MM.1S (cell line): Measurements from ENCODE around the gene ATF2.

ENCODE experiments used
- DNase-seq: peaks from one replicate; pipeline ENCODE4 v3.0.0-alpha.2; 2015
- H2AFZ ChIP-seq: fragments of 300-600 bp; sonication (generic); 2 replicates; pipeline ENCODE4 v1.6.0; 2016; ENCODE audit warnings: antibody characterized with exemption, low read length
- H3F3A ChIP-seq: fragments of 300-600 bp; sonication (generic); 2 replicates; pipeline ENCODE4 v1.6.1; 2016; ENCODE audit warnings: mild to moderate bottlenecking, antibody characterized with exemption, low read length, moderate library complexity, mixed read lengths; ENCODE audit not compliant: insufficient read depth
- H3K27ac ChIP-seq: fragments of 300-600 bp; sonication (generic); 2 replicates; pipeline ENCODE4 v1.5.1; 2016; ENCODE audit warnings: mild to moderate bottlenecking, low read length
- H3K27me3 ChIP-seq: fragments of 300-600 bp; sonication (generic); replicated peaks from 2 replicates; pipeline ENCODE4 v1.6.0; 2016; ENCODE audit warnings: low read length; ENCODE audit not compliant: insufficient read depth
- H3K36me3 ChIP-seq: fragments of 300-600 bp; sonication (generic); replicated peaks from 2 replicates; pipeline ENCODE4 v1.6.1; 2016; ENCODE audit warnings: mild to moderate bottlenecking, low read length, mixed read lengths; ENCODE audit not compliant: insufficient read depth
- H3K4me1 ChIP-seq: fragments of 300-600 bp; sonication (generic); 2 replicates; pipeline ENCODE4 v1.6.1; 2016; ENCODE audit warnings: low read length, mixed read lengths
- H3K4me2 ChIP-seq: fragments of 300-600 bp; sonication (generic); 2 replicates; pipeline ENCODE4 v1.6.0; 2016; ENCODE audit warnings: low read depth, low read length
- H3K4me3 ChIP-seq: fragments of 300-600 bp; sonication (generic); 2 replicates; pipeline ENCODE4 v1.5.1; 2016; ENCODE audit warnings: low read length, mixed read lengths
- H3K79me2 ChIP-seq: fragments of 300-600 bp; sonication (generic); 2 replicates; pipeline ENCODE4 v1.6.1; 2016; ENCODE audit warnings: mixed run types, low read length, mixed read lengths
- H3K9ac ChIP-seq: fragments of 300-600 bp; sonication (generic); 2 replicates; pipeline ENCODE4 v1.6.1; 2016; ENCODE audit warnings: low read length, mixed read lengths
- H3K9me2 ChIP-seq: fragments of 300-600 bp; sonication (generic); replicated peaks from 2 replicates; pipeline ENCODE4 v1.6.1; 2016; ENCODE audit warnings: mild to moderate bottlenecking, low read length, mixed read lengths; ENCODE audit not compliant: insufficient read depth
- H3K9me3 ChIP-seq: fragments of 300-600 bp; sonication (generic); replicated peaks from 2 replicates; pipeline ENCODE4 v1.6.1; 2016; ENCODE audit warnings: mild to moderate bottlenecking, low read length, mixed read lengths; ENCODE audit not compliant: insufficient read depth
- H4K20me1 ChIP-seq: fragments of 300-600 bp; sonication (generic); 2 replicates; pipeline ENCODE4 v1.6.1; 2016; ENCODE audit warnings: mild to moderate bottlenecking, low read length, moderate library complexity, mixed read lengths; ENCODE audit not compliant: insufficient read depth
- CTCF ChIP-seq: fragments of 300-600 bp; sonication (generic); IDR thresholded peaks from 2 replicates; pipeline ENCODE4 v1.5.1; 2016; ENCODE audit warnings: antibody characterized with exemption, low read length, mixed read lengths
- EZH2 ChIP-seq: fragments of 300-600 bp; sonication (generic); optimal IDR thresholded peaks from 2 replicates; pipeline ENCODE3; 2017; ENCODE audit warnings: low read depth, mild to moderate bottlenecking, antibody characterized with exemption, low read length, mixed read lengths
- EZH2phosphoT487 ChIP-seq: fragments of 300-600 bp; sonication (generic); IDR thresholded peaks from 2 replicates; pipeline ENCODE4 v1.6.1; 2018; ENCODE audit warnings: antibody characterized with exemption, low read length

The ATF2 gene

GRCh38 chr2:175131252-175131651, 36.8 kb downstream of the ATF2 start:
- Histone ChIP-seq H3K9me2 (no peaks in the 10 kb centered on the region), H3K9ac (no peak overlapping the region), H3K4me3 (no peak overlapping the region), H3K27ac (no peak overlapping the region), H3K4me1 (peaks cover 41% of the 10 kb centered on the region), H3K79me2 (peaks cover 54% of the 10 kb centered on the region), H3F3A (0 out of 2 replicates have a peak, but pooled peaks cover 11% of the 10 kb centered on the region), H3K4me2 (no peak overlapping the region), H2AFZ (no peak overlapping the region), H3K27me3 (no peaks in the 10 kb centered on the region), H3K9me3 (no peaks in the 10 kb centered on the region), H4K20me1 (no peaks in the 10 kb centered on the region), H3K36me3 (no peaks in the 10 kb centered on the region; the same call in 1 of the 2 replicates)
- DNase-seq, result no peak
- TF ChIP-seq CTCF (no peak), EZH2phosphoT487 (no peak), EZH2 (no peak)

GRCh38 chr2:175126661-175127060, 41.3 kb downstream of the ATF2 start:
- no peaks in the 10 kb centered on the region for H3F3A ChIP-seq
- no peak overlapping the region for H3K4me3 ChIP-seq
- no peaks in the 10 kb centered on the region for H3K9me2 ChIP-seq
- H3K4me2 ChIP-seq, result no peak overlapping the region
- TF ChIP-seq EZH2, result no peak
- TF ChIP-seq CTCF, result no peak
- TF ChIP-seq EZH2phosphoT487, result no peak
- DNase-seq, result no peak
- no peaks in the 10 kb centered on the region for H3K27me3 ChIP-seq
- H3K36me3 ChIP-seq, result no peaks in the 10 kb centered on the region; the same call in 1 of the 2 replicates
- no peak overlapping the region for H3K9ac ChIP-seq
- peaks cover 10% of the 10 kb centered on the region for H3K4me1 ChIP-seq
- H2AFZ ChIP-seq, result no peak overlapping the region
- H3K27ac ChIP-seq, result no peak overlapping the region
- H3K9me3 ChIP-seq, result no peaks in the 10 kb centered on the region
- peaks cover 33% of the 10 kb centered on the region for H3K79me2 ChIP-seq
- H4K20me1 ChIP-seq, result no peaks in the 10 kb centered on the region; the same call in 1 of the 2 replicates

GRCh38 chr2:175123254-175123653, 44.7 kb downstream of the ATF2 start:
- TF ChIP-seq EZH2phosphoT487 (no peak), EZH2 (no peak), CTCF (no peak)
- Histone ChIP-seq H3K9me2 (no peaks in the 10 kb centered on the region), H3K9ac (no peak overlapping the region), H3K79me2 (peaks cover 16% of the 10 kb centered on the region; the same call in 1 of the 2 replicates), H3F3A (no peaks in the 10 kb centered on the region), H3K4me2 (no peak overlapping the region), H3K27ac (no peak overlapping the region), H3K4me3 (no peak overlapping the region), H4K20me1 (no peaks in the 10 kb centered on the region; the same call in 1 of the 2 replicates), H3K4me1 (no peaks in the 10 kb centered on the region), H3K9me3 (no peaks in the 10 kb centered on the region), H3K36me3 (no peaks in the 10 kb centered on the region), H2AFZ (no peak overlapping the region), H3K27me3 (no peaks in the 10 kb centered on the region)
- DNase-seq, result no peak
